NCI-H1694 treated with DMSO at 0.1 percent for 48 hours (cell line): Measurements from ENCODE around the gene RTN4.
A peak's percentile ranks its signal among the peaks of the same experiment; 100 is the strongest.
"Not testable (repeated sequence)": the region's sequence is repeated elsewhere in the genome, so short reads cannot be mapped to it uniquely, and the experiment has no call there.

ENCODE experiments used
- DNase-seq: peaks from one replicate; lab custom pipeline; 2025; lab: John Stamatoyannopoulos, UW

RTN4 gene

DNA sequence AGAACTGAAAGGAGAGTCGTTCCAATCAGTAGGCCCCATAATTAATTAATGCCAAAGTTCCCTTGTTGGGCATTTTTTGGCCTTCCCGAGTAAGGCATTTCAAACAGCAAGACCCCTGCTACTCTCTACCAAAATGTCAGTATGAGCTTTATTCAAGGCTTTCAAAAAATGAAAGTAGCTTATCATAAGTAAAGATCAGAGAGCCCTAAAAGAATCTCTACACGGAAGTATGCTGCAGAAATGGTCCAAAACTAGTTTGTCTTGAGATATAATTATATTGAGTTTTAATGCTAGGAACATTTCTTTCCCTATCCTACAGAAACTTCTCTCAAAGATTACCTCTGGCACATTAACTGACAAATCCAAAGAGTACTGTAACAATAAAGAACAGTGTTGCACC lies 43.9 kb downstream of the RTN4 start:
- no peak for DNase-seq

DNA sequence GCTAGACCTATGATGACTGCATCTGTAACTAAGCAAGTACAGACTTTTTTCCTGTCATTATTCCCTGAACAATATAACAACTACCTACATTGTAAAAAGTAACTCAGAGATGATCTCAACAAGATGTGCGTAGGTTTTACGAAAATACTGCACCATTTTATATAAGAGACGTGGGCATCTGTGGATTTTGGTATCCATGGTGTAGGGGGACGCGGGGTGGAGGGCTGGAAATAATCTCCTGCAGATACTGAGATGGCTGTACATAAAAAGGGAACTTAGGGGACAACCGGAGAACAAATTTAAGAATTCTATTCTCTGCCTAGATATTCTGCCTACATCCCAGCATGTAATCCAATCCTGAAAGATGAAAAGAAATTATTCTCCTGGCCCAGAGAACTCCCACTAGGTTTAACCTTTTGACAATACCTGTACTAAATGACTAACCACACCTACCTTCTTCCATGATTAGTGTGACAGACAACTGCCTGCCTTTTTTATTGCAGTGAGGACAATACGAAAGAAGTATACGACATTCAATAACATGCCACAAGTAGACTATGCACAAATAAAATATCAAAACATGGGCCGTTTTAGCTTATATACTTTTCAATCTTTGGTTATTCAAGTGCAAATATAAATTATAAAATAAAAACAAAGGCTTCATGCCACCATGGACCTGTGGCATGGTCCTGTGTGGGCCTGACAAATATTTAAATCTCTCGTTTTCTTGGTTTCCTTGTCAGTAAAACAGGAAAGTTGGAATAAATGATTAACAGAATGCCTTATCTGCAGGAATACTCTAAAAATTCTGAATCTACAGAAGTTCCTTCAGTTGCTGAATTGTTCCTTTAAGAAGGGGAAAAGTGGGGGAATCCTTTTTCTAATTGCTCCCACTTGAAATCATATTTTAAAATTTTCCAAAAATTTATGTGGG lies 46.3 kb downstream of the RTN4 start:
- no peak for DNase-seq

DNA sequence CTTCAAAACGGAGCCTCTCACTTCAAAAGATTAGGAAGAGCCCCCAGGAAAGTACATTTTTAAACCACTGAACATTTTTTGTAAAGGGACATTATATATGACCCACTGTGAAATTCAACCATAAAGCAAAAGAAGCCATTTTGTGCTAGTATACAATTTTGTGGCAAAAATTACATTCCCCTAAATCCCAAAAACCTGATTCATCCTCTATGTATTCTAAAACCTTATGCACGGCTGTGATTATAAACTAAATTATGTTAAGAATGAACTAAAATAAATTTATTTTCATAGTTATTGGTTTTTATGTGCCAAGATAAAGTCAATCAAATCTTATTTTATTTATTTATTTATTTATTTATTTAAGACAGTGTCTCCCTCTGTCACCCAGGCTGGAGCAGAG lies 48.5 kb downstream of the RTN4 start:
- DNase-seq, result no peak

DNA sequence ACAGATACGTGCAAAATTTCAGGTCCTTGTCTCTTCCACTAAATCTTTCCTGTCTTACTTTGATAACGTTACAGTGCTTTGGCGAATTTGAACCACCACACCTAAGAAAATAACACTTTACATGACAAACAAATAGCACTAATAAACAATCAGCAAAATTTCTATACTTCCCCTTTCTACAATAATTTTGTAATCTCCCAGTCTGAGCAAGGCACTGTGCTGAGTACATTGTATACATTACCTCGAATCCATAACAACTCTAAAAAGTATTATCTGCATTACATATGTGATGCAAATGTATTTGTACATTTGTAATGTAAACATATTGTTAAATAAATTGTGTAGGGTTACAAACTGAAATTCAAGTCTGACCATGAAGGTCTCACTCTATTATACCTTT lies 49.9 kb downstream of the RTN4 start:
- DNase-seq, result no peak

DNA sequence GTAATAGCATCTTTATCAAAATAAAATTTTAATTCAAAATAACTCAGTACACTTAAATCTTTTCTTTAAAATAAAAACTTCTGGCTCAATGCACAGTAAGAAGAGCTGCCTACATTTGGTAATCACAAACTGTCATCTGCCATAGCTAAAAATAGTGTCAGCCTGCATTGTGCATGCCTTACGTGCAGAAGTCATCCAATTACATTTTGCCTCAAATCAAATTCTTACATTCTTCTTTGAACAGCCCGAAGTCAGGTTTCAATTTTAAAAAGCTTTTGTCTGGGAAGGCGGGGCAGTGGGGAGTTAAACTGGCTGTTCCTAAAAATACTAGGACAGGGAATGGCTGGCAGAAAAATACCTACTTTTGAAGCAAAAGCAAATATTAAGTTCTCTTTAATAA lies 51.1 kb downstream of the RTN4 start:
- peak; percentile 29 for DNase-seq

DNA sequence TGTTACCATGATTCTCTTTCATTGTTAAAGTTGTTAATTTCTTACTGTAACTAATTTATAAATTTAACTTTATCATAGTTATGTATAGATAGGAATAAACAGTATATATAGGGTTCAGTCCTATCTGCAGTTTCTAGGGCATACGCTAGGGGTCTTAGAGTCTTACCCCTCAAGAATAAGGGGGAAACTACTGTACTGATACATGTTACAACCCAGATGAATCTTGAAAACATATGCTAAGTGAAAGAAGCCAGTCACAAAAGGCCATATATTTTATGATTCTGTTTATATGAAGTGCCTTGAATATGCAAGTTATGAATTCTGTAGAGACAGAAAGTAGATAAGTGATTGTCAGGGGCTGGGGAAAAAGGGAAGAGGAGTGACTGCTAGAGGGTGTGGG lies 52.4 kb downstream of the RTN4 start:
- no peak for DNase-seq

DNA sequence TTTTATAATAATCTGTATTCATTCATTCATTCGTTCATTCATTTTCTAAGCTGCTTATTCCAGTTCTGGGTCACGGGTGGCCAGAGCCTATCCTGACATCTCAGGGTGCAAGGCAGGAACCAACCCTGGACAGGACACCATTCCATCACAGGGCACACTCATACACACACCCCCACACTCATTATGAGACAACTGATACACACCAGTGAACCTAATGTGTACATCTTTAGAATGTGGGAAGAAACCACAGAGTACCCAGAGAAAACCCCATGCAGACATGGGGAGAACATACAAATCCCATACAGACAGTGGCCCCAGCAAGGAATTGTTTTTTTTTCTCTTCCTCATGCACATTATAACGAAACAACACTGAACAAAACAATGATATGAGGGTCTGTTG lies 54.7 kb downstream of the RTN4 start:
- DNase-seq, result no peak

DNA sequence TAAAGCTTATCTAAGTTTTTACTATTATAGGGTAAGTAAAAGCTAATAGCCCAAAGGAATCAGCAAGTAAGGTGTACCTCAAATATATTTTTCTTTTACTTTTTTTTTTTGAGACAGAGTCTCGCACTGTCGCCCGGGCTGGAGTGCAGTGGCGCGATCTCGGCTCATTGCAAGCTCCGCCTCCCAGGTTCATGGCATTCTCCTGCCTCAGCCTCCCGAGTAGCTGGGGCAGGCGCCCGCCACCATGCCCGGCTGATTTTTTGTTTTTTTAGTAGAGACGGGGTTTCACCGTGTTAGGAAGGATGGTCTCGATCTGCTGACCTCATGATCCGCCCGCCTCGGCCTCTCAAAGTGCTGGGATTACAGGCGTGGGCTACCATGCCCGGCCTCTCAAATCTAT lies 59.6 kb downstream of the RTN4 start:
- not testable (repeated sequence) for DNase-seq

DNA sequence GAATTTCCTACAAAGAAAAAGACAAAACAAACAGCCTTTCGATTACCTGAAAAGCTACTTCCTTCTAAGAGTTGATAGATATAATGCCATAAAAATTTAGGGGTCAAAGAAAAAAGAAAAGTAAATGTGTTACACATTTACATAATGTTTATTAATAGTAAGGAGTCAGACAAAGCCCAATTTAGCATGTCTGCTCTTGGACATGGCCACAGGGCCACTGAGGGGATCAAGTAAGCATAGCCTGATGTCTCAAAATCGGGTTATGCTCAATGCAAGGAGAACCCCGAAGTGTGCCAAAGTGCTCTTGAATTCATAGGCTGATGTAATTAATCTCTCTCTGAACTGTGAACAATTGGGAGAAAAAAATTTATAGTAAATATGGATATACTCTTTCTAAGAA lies 61.6 kb downstream of the RTN4 start:
- no peak for DNase-seq

DNA sequence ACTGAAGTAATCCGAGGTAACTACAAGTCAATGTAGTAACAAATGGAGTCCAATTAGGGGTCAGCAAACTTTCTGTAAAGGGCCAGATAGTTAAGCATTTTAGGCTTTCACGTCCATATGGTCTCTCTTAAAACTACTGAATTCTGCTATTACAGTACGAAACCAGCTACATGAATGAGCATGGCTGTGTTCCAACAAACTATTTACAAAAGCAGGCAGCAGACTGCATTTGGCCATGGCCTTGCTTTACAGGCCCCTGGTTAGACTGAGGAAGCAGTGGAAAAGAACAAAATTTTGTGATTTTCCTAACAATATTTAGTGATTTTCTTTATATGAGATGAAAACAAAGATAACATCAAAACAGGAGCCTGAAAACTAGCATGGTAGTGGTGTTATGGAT lies 64.0 kb downstream of the RTN4 start:
- peak; percentile 85 for DNase-seq

DNA sequence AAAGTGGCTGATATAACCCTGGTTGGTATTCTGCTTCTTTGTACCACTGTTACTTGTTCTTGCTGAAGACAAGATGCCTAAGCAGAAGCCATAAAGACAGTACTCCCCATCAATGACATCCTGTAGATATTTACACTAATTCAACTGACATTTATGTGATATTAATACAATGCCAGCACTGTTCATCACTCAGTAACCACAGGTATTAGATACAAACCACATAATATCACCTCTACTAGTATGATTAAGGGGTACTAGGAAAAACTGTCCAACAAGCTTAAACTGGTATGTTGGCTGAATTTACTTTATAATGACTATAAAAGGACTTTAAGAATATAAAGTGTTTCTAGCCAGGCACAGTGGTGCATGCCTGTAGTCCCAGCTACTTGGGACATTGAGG lies 65.8 kb downstream of the RTN4 start:
- no peak for DNase-seq

DNA sequence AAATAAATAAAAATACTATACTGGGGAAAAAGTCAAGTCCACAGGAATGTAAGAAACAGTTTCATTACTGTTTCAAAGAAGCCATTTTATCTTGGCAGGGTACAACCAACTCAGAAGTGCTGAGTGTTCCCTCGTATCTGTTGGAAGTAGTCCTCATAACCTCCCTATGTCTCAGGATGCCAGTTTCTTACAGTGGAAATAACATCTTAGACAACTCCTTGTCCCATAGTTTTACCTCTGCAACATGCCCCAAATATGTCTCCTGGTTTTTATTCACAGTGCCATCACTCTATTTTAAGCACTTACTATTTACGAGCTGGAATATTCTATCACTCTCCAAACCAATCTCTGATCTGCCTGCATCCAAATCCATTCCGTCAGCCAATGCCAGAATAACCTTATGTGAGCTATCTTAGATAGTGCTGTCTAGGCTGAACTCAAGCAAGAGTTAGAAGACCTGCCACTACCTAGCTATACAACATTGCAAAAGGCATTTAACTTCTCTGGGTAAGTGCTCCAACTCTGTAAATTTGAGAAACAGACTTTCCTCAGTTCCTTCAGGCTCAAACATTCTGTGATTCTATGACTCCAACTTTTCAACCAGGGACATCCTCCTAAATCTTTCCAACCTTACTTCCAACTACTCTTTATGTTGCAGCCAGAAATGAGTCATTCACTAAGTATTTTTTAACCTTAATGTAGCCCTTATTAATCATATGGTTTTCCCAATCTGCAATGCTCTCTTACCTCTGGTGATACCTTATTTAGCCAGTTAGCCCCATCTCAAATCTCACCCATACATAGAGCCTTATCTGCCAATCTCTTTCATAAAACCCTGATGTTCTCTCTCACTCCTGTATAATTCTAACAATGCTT lies 66.7 kb downstream of the RTN4 start:
- no peak for DNase-seq

DNA sequence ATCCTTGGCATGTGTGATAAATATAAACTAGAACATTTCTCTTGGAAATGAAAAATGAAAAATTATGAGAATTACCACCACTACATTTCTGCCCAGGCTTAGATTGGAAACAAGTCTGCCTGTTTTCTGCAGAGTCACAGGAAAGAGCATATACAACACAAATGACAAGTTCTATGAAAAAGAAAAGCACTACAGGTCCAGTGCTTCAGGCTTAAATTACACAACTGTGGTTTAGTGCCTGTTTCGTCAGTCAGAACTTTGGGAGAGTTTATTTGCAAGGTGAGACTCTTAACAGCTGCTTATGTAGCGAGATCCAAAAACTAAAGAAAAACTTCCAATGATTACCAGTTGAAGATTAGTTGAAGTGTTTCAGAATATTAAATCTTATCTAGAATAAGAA lies 68.9 kb downstream of the RTN4 start:
- DNase-seq, result no peak

DNA sequence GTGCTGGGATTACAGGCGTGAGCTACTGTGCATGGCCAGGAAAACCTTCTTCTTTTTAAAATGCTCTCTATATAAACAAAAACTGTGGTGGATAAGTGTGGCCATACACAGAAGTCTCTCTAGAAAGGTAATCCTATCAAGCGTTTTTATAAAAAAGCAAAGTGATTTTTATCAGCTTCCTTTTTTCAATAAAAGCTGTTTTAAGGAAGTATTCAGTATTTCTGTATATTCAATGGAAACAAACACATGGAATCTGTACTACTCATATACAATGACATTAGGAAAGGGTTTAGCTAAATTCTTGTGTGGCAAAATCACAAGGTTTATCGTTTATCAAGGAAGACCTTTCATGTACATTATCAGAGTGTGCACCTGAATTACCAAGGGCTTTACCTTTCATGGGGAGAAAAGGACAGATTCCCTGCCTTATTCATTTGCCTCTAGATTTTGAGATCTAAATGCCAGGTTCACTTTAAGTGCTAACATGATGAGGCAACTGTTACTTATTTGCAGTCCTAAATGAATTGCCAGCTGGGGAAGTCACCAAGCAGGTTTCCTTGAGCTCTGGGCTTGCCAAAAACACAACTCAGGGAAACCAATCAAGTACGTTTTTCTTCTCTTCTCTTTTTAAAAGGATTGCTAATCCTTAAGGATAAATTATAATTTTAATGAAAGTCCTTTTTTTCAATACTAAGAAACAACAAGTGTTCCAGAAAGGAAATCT lies 70.8 kb downstream of the RTN4 start:
- no peak for DNase-seq

DNA sequence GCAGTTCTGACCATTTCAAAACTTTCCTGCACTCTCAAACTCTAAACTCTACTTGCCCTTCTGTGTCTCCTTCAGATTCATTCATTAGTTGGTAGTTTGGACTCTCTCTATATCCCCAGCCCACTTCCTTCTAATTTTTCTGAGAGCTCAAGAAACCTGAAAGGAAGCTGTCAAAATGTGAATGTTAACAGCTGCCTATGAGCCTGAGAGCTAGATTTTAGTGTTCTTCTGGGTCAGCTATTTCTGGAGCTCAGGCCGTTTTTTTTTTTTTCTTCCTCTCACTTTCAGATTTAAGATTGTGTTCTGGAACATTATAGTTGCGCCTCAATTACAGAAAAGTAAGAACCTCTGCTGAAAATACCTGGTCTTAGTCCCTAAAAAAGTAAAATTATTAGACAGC lies 73.1 kb downstream of the RTN4 start:
- no peak for DNase-seq

DNA sequence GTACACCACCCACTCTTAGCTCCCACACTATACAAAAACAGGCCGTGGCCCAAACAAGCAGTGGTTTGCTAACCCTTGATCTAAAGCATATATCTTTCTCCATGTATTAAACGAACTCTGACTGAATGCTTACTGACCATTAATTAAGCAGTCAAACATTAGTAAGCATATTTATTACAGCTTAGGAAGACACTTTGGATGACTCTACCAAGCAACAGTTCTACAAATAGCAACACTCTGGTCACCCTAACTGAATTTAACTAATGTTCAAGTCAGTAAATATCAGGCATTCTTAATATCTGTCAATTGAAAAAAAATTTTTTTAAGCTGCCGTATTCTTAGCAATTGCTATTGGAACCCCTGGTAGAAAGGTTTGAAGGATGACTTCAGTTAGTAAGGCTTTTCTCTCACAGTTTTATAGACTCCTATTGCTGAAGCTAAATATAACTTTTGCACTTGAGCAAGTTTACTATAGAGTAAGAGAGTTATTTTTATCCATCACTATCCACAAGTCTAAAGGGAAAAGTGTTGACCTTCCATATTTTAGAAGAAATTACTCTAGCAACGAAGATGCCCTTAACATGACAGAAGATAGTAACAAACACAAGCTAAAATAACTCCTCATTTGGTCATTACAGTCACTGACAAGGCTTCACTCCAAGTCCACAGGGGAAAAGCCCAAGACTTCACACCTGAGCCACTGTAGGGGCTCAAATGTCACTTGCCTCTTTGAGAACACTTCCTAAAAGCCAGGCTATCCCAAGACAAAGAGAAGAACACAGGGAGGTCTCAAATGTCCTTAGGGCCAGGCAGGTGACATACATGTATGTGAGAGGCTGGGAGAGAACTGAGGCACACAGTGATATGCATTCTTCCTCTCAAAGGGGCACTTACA lies 74.4 kb downstream of the RTN4 start:
- DNase-seq, result no peak

DNA sequence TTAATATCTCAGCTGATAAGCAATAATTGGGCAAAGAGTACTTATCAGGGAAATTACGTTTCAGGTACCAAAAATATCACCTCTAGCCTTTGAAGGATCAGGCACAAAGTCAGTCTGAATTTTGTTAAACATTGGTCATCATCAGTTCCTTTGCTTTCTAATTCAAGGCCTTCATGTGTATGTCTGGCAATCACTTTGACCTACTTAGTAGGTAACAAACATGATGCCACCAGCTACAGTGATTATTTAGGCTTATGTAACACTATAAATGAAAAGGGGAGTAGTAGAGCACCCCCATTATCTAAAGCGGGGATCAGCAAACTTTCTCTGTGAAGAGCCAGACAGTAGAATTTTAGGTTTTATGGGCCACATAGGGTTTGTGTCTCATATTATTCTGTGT lies 75.1 kb downstream of the RTN4 start:
- DNase-seq, result no peak

DNA sequence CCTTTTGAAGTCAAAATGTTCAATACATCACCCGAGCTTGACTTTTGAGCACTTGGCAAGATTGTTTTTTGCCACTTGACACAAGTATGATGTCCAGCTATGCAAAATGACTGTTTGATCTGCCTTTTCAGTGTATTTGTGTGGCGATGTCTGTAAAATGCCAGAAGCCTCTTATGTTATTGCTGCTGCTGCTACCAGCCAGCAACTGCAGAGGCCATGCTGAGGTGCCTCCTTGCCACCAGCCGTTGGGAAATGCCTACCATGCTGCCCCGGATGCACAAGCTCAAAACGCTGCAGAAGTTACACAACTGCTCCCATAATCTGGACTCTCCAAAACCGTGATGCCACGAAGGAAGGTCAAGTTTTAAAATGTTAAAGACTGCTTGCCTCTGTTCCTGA lies 80.3 kb downstream of the RTN4 start:
- no peak for DNase-seq

DNA sequence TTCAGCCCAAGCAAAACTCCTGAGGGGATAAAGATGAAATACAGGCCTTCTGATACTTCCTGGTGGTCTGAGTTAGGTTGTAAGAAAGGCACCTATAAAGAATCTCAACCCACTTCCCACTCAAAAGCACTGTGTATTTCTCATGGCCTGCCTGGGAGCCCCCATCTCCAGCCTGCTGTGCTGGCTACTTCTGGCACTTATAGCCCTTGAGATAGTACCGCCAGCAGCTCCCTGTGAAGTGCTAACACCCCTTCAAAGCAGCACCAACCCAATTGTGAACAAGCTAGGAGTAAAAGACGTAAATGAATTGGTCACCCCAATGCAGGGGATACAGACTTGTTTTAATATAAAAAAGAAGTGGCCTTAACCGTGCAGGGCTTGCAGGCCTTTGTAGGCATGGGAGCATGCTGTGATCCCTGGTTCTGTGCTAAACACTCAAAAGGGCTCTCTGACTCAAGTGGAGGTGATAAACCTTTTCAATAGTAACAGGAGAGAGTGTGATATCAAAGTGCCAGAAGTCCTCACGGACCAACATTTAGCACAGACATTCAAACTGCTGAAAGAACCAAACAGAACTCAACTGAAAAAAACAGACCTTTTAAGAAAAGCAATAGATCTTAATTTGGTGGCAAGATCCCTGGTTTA lies 80.8 kb downstream of the RTN4 start:
- no peak for DNase-seq

DNA sequence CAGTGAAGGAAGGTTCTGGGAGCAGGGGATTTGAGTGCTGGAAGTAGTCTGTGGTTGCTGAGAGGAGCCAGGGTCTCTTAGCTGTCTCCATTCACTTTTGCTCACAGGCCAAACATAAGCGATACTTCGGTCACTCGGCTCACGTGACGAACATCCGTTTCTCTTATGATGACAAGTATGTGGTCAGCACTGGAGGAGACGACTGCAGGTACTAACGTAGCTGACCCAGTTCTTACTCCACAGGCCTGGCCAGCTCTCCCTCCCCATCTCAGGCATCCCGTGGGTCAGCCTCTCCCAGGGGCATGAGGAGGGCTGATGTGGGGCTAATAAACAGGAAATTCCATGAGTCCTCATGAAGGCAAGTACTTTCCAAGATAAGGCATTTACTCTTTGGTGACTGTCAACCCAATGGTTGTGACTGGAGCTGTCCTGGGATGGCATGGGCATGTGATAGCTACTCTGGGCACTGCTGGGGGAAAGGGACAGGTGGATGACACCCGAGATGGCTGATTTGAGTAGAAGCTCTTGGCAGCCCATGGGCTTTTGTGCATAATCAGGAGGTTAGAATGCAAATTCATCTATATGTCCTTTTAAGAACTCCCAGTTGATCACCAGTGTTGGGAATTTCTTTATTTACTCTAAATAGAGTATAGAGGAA lies 81.6 kb downstream of the RTN4 start:
- no peak for DNase-seq
